ENCODE measurements around the gene SPIRE1. TPM values are rescaled to one million over a fixed set of nuclear protein-coding genes. Genes with fewer than 3 reads are reported as not detected.

Gene SPIRE1
- polyA plus RNA-seq, 2 donors, result 4.7 to 5.0 TPM

GRCh38 chr18:12606592-12607315 lies 51.2 kb downstream of the SPIRE1 start:
- H3K36me3 ChIP-seq (ENCODE audit: control insufficient read depth in 2 of 2, insufficient read depth in 2 of 2, low read length in 1 of 2), result no peaks in the 10 kb centered on the region
- H3K4me3 ChIP-seq (ENCODE audit: low read depth in 1 of 2, low read length in 2 of 2), result no peak overlapping the region
- WGBS, 2 donors, result 68% methylated on average over 10 of the region's 10 CpGs
- H3K27ac ChIP-seq (ENCODE audit: low read depth in 2 of 2, low read length in 1 of 2), result peak overlapping the region; percentile 30 to 57
- H3K4me1 ChIP-seq (ENCODE audit: control insufficient read depth in 2 of 2, insufficient read depth in 2 of 2, low read length in 1 of 2), result peaks cover 0 to 3% of the 10 kb centered on the region in 2 donors
- no peaks in the 10 kb centered on the region for H3K27me3 ChIP-seq (ENCODE audit: control insufficient read depth in 1 of 2, insufficient read depth in 2 of 2, low read length in 2 of 2)
- no peaks in the 10 kb centered on the region for H3K9me3 ChIP-seq (ENCODE audit: control insufficient read depth in 2 of 2, insufficient read depth in 1 of 2, low read depth in 1 of 2, low read length in 1 of 2)

- WGBS, 2 donors, result 65 to 69% methylated on average over 3 of the region's 3 CpGs
- Histone ChIP-seq H3K36me3 (ENCODE audit: control insufficient read depth in 2 of 2, insufficient read depth in 2 of 2, low read length in 1 of 2) (no peaks in the 10 kb centered on the region), H3K4me1 (ENCODE audit: control insufficient read depth in 2 of 2, insufficient read depth in 2 of 2, low read length in 1 of 2) (peaks cover 0 to 3% of the 10 kb centered on the region in 2 donors), H3K27ac (ENCODE audit: low read depth in 2 of 2, low read length in 1 of 2) (no peak overlapping the region), H3K27me3 (ENCODE audit: control insufficient read depth in 1 of 2, insufficient read depth in 2 of 2, low read length in 2 of 2) (no peaks in the 10 kb centered on the region), H3K4me3 (ENCODE audit: low read depth in 1 of 2, low read length in 2 of 2) (no peak overlapping the region), H3K9me3 (ENCODE audit: control insufficient read depth in 2 of 2, insufficient read depth in 1 of 2, low read depth in 1 of 2, low read length in 1 of 2) (no peaks in the 10 kb centered on the region)
These were observed 53.4 kb downstream of the SPIRE1 start for GRCh38 chr18:12604445-12605007.

- H3K27ac ChIP-seq (ENCODE audit: low read depth in 2 of 2, low read length in 1 of 2), result no peak overlapping the region
- H3K36me3 ChIP-seq (ENCODE audit: control insufficient read depth in 2 of 2, insufficient read depth in 2 of 2, low read length in 1 of 2), result no peaks in the 10 kb centered on the region
- no peaks in the 10 kb centered on the region for H3K9me3 ChIP-seq (ENCODE audit: control insufficient read depth in 2 of 2, insufficient read depth in 1 of 2, low read depth in 1 of 2, low read length in 1 of 2)
- H3K4me3 ChIP-seq (ENCODE audit: low read depth in 1 of 2, low read length in 2 of 2), result no peak overlapping the region
- 64% methylated on average over 3 of the region's 3 CpGs for WGBS, 2 donors
- H3K27me3 ChIP-seq (ENCODE audit: control insufficient read depth in 1 of 2, insufficient read depth in 2 of 2, low read length in 2 of 2), result no peaks in the 10 kb centered on the region
- no peaks in the 10 kb centered on the region for H3K4me1 ChIP-seq (ENCODE audit: control insufficient read depth in 2 of 2, insufficient read depth in 2 of 2, low read length in 1 of 2)
These were observed 57.9 kb downstream of the SPIRE1 start for GRCh38 chr18:12599966-12600365.

GRCh38 chr18:12599543-12599942 lies 58.4 kb downstream of the SPIRE1 start:
- H3K36me3 ChIP-seq (ENCODE audit: control insufficient read depth in 2 of 2, insufficient read depth in 2 of 2, low read length in 1 of 2), result no peaks in the 10 kb centered on the region
- H3K27me3 ChIP-seq (ENCODE audit: control insufficient read depth in 1 of 2, insufficient read depth in 2 of 2, low read length in 2 of 2), result no peaks in the 10 kb centered on the region
- no peaks in the 10 kb centered on the region for H3K4me1 ChIP-seq (ENCODE audit: control insufficient read depth in 2 of 2, insufficient read depth in 2 of 2, low read length in 1 of 2)
- H3K27ac ChIP-seq (ENCODE audit: low read depth in 2 of 2, low read length in 1 of 2), result no peak overlapping the region
- no peak overlapping the region for H3K4me3 ChIP-seq (ENCODE audit: low read depth in 1 of 2, low read length in 2 of 2)
- no peaks in the 10 kb centered on the region for H3K9me3 ChIP-seq (ENCODE audit: control insufficient read depth in 2 of 2, insufficient read depth in 1 of 2, low read depth in 1 of 2, low read length in 1 of 2)

- H3K27ac ChIP-seq (ENCODE audit: low read depth in 2 of 2, low read length in 1 of 2), result no peak overlapping the region
These were observed 59.6 kb downstream of the SPIRE1 start for GRCh38 chr18:12598181-12598930.

GRCh38 chr18:12597760-12598159 lies 60.1 kb downstream of the SPIRE1 start:
- H3K36me3 ChIP-seq (ENCODE audit: control insufficient read depth in 2 of 2, insufficient read depth in 2 of 2, low read length in 1 of 2), result no peaks in the 10 kb centered on the region
- no peaks in the 10 kb centered on the region for H3K27me3 ChIP-seq (ENCODE audit: control insufficient read depth in 1 of 2, insufficient read depth in 2 of 2, low read length in 2 of 2)
- H3K27ac ChIP-seq (ENCODE audit: low read depth in 2 of 2, low read length in 1 of 2), result no peak overlapping the region
- H3K9me3 ChIP-seq (ENCODE audit: control insufficient read depth in 2 of 2, insufficient read depth in 1 of 2, low read depth in 1 of 2, low read length in 1 of 2), result no peaks in the 10 kb centered on the region
- WGBS, 2 donors, result 61 to 62% methylated on average over 5 of the region's 5 CpGs
- H3K4me3 ChIP-seq (ENCODE audit: low read depth in 1 of 2, low read length in 2 of 2), result no peak overlapping the region
- H3K4me1 ChIP-seq (ENCODE audit: control insufficient read depth in 2 of 2, insufficient read depth in 2 of 2, low read length in 1 of 2), result no peaks in the 10 kb centered on the region

More at GRCh38 chr18:12598181-12598930, 59.6 kb downstream of the SPIRE1 start:
- 56 to 67% methylated on average over 3 of the region's 3 CpGs for WGBS, 2 donors
- Histone ChIP-seq H3K9me3 (ENCODE audit: control insufficient read depth in 2 of 2, insufficient read depth in 1 of 2, low read depth in 1 of 2, low read length in 1 of 2) (no peaks in the 10 kb centered on the region), H3K36me3 (ENCODE audit: control insufficient read depth in 2 of 2, insufficient read depth in 2 of 2, low read length in 1 of 2) (no peaks in the 10 kb centered on the region), H3K4me1 (ENCODE audit: control insufficient read depth in 2 of 2, insufficient read depth in 2 of 2, low read length in 1 of 2) (no peaks in the 10 kb centered on the region), H3K4me3 (ENCODE audit: low read depth in 1 of 2, low read length in 2 of 2) (no peak overlapping the region), H3K27me3 (ENCODE audit: control insufficient read depth in 1 of 2, insufficient read depth in 2 of 2, low read length in 2 of 2) (no peaks in the 10 kb centered on the region)

- H3K27ac ChIP-seq (ENCODE audit: low read depth in 2 of 2, low read length in 1 of 2), result no peak overlapping the region
- H3K4me1 ChIP-seq (ENCODE audit: control insufficient read depth in 2 of 2, insufficient read depth in 2 of 2, low read length in 1 of 2), result no peaks in the 10 kb centered on the region
- no peak overlapping the region for H3K4me3 ChIP-seq (ENCODE audit: low read depth in 1 of 2, low read length in 2 of 2)
- H3K27me3 ChIP-seq (ENCODE audit: control insufficient read depth in 1 of 2, insufficient read depth in 2 of 2, low read length in 2 of 2), result no peaks in the 10 kb centered on the region
- no peaks in the 10 kb centered on the region for H3K36me3 ChIP-seq (ENCODE audit: control insufficient read depth in 2 of 2, insufficient read depth in 2 of 2, low read length in 1 of 2)
- no peaks in the 10 kb centered on the region for H3K9me3 ChIP-seq (ENCODE audit: control insufficient read depth in 2 of 2, insufficient read depth in 1 of 2, low read depth in 1 of 2, low read length in 1 of 2)
These were observed 62.2 kb downstream of the SPIRE1 start for GRCh38 chr18:12595571-12596255.

GRCh38 chr18:12593866-12594265 lies 64.0 kb downstream of the SPIRE1 start:
- H3K9me3 ChIP-seq (ENCODE audit: control insufficient read depth in 2 of 2, insufficient read depth in 1 of 2, low read depth in 1 of 2, low read length in 1 of 2), result no peaks in the 10 kb centered on the region
- WGBS, 2 donors, result 82 to 84% methylated on average over 8 of the region's 8 CpGs
- no peak overlapping the region for H3K4me3 ChIP-seq (ENCODE audit: low read depth in 1 of 2, low read length in 2 of 2)
- H3K4me1 ChIP-seq (ENCODE audit: control insufficient read depth in 2 of 2, insufficient read depth in 2 of 2, low read length in 1 of 2), result no peaks in the 10 kb centered on the region
- no peak overlapping the region for H3K27ac ChIP-seq (ENCODE audit: low read depth in 2 of 2, low read length in 1 of 2)
- H3K36me3 ChIP-seq (ENCODE audit: control insufficient read depth in 2 of 2, insufficient read depth in 2 of 2, low read length in 1 of 2), result no peaks in the 10 kb centered on the region
- H3K27me3 ChIP-seq (ENCODE audit: control insufficient read depth in 1 of 2, insufficient read depth in 2 of 2, low read length in 2 of 2), result no peaks in the 10 kb centered on the region

- H3K27ac ChIP-seq (ENCODE audit: low read depth in 2 of 2, low read length in 1 of 2), result no peak overlapping the region
- H3K27me3 ChIP-seq (ENCODE audit: control insufficient read depth in 1 of 2, insufficient read depth in 2 of 2, low read length in 2 of 2), result no peaks in the 10 kb centered on the region
- no peaks in the 10 kb centered on the region for H3K36me3 ChIP-seq (ENCODE audit: control insufficient read depth in 2 of 2, insufficient read depth in 2 of 2, low read length in 1 of 2)
- H3K4me3 ChIP-seq (ENCODE audit: low read depth in 1 of 2, low read length in 2 of 2), result no peak overlapping the region
- no peaks in the 10 kb centered on the region for H3K4me1 ChIP-seq (ENCODE audit: control insufficient read depth in 2 of 2, insufficient read depth in 2 of 2, low read length in 1 of 2)
- 82 to 85% methylated on average over 5 of the region's 5 CpGs for whole genome bisulfite sequencing, 2 donors
- no peaks in the 10 kb centered on the region for H3K9me3 ChIP-seq (ENCODE audit: control insufficient read depth in 2 of 2, insufficient read depth in 1 of 2, low read depth in 1 of 2, low read length in 1 of 2)
These were observed 65.2 kb downstream of the SPIRE1 start for GRCh38 chr18:12592597-12593127.

Measured in esophagus (tissue), 2 donors.